ENCODE results near the gene OAT. TPM values are rescaled to one million over a fixed set of nuclear protein-coding genes. Genes with fewer than 3 reads are reported as not detected.

The OAT gene
- polyA plus RNA-seq, 1 of the 3 experiments (the other 2 are of a cell fraction): 65.7 TPM

- no peaks in the 10 kb centered on the region for H3K27me3 ChIP-seq (ENCODE audit: insufficient read depth)
- no peak overlapping the region for H3K4me3 ChIP-seq (ENCODE audit: low read depth in 2 of 2, low read length in 1 of 2)
- CTCF ChIA-PET: interaction anchor here (0.6 to 1.6 kb wide), 2 partner anchors 20 to 73 kb away, joined by 3 to 4 read pairs; no protein-coding TSS in a partner anchor
- H3K79me2 ChIP-seq (ENCODE audit: insufficient read depth): no peaks in the 10 kb centered on the region
- H2AFZ ChIP-seq (ENCODE audit: low read depth): no peak overlapping the region
- no peaks in the 10 kb centered on the region for H3K9me2 ChIP-seq
- no peak overlapping the region for H3K9ac ChIP-seq
- H3K27ac ChIP-seq (ENCODE audit: low read depth in 2 of 2, low read length in 1 of 2): no peak overlapping the region
- no peaks in the 10 kb centered on the region for H3K9me3 ChIP-seq
- H3K4me1 ChIP-seq (ENCODE audit: control insufficient read depth in 1 of 2, insufficient read depth in 2 of 2, low read depth in 1 of 2, low read length in 1 of 2): no peaks in the 10 kb centered on the region
- WGBS (ENCODE audit: low lambda C conversion rate): 41% methylated on average over 4 of the region's 4 CpGs
- TF ChIP-seq EP300 (IDR thresholded peaks at IDR 0.05; ENCODE audit: borderline replicate concordance in 1 of 2, low read depth in 1 of 2, low read length in 1 of 2): no peak
- no peak for TF ChIP-seq RAD21 (IDR thresholded peaks at IDR 0.05; ENCODE audit: low read length)
- TF ChIP-seq FOSL2 (IDR thresholded peaks at IDR 0.05; ENCODE audit: borderline replicate concordance, low read depth): no peak
- no peak for TF ChIP-seq USF1 (IDR thresholded peaks at IDR 0.05; ENCODE audit: borderline replicate concordance, low read depth)
- TF ChIP-seq TCF12 (IDR thresholded peaks at IDR 0.05): no peak
- TF ChIP-seq SIN3A (IDR thresholded peaks at IDR 0.05; ENCODE audit: borderline replicate concordance, low read depth, low read length): no peak
- no peak for TF ChIP-seq CHD2 (IDR thresholded peaks at IDR 0.05; ENCODE audit: low read length, partially characterized antibody)
- no peak for TF ChIP-seq YY1 (IDR thresholded peaks at IDR 0.05; ENCODE audit: low read depth)
- no peak for TF ChIP-seq NFIC (IDR thresholded peaks at IDR 0.05; ENCODE audit: borderline replicate concordance)
- no peak for TF ChIP-seq RFX5 (IDR thresholded peaks at IDR 0.05; ENCODE audit: low read length)
- no peak for DNase-seq
- H3F3A ChIP-seq (replicated peaks; ENCODE audit: insufficient read depth): no peaks in the 10 kb centered on the region
- H4K20me1 ChIP-seq (ENCODE audit: insufficient read depth): no peaks in the 10 kb centered on the region
- POLR2A ChIA-PET: no interaction called here
- no peak overlapping the region for H3K4me2 ChIP-seq
- no peaks in the 10 kb centered on the region for H3K36me3 ChIP-seq (replicated peaks in 1 of 2; ENCODE audit: control insufficient read depth in 1 of 2, insufficient read depth in 2 of 2, low read length in 1 of 2)
These were observed 49.7 kb downstream of the OAT start for GRCh38 chr10:124369066-124369465.

- Histone ChIP-seq H4K20me1 (ENCODE audit: insufficient read depth) (no peaks in the 10 kb centered on the region), H3K4me1 (ENCODE audit: control insufficient read depth in 1 of 2, insufficient read depth in 2 of 2, low read depth in 1 of 2, low read length in 1 of 2) (no peaks in the 10 kb centered on the region), H3K9me2 (no peaks in the 10 kb centered on the region), H3K4me3 (ENCODE audit: low read depth in 2 of 2, low read length in 1 of 2) (no peak overlapping the region), H3K36me3 (replicated peaks in 1 of 2; ENCODE audit: control insufficient read depth in 1 of 2, insufficient read depth in 2 of 2, low read length in 1 of 2) (no peaks in the 10 kb centered on the region), H3K27ac (ENCODE audit: low read depth in 2 of 2, low read length in 1 of 2) (no peak overlapping the region), H3K4me2 (no peak overlapping the region), H3K79me2 (ENCODE audit: insufficient read depth) (no peaks in the 10 kb centered on the region), H2AFZ (ENCODE audit: low read depth) (no peak overlapping the region), H3F3A (replicated peaks; ENCODE audit: insufficient read depth) (no peaks in the 10 kb centered on the region), H3K9me3 (no peaks in the 10 kb centered on the region), H3K27me3 (ENCODE audit: insufficient read depth) (no peaks in the 10 kb centered on the region), H3K9ac (no peak overlapping the region)
- no peak for DNase-seq
- ChIA-PET CTCF (interaction anchor here (1.0 kb wide), 1 partner anchor 14 kb away, joined by 3 read pairs; no protein-coding TSS in a partner anchor), POLR2A (no interaction called here)
- 45% methylated on average over 9 of the region's 18 CpGs for WGBS (ENCODE audit: low lambda C conversion rate)
- TF ChIP-seq REST (IDR thresholded peaks at IDR 0.05; ENCODE audit: low read depth, low read length) (no peak), IRF3 (IDR thresholded peaks at IDR 0.05; ENCODE audit: low read depth, low read length) (no peak), CTCF (IDR thresholded peaks at IDR 0.05) (no peak), GATA2 (CRISPR knock-in tag; IDR thresholded peaks at IDR 0.05) (no peak), EZH2phosphoT487 (IDR thresholded peaks at IDR 0.05; ENCODE audit: borderline replicate concordance, low read depth) (no peak)
These were observed 50.8 kb downstream of the OAT start for GRCh38 chr10:124367936-124368335.

Data from SK-N-SH (cell line).